Measurements from ENCODE around the gene FRZB.

Gene FRZB

GRCh38 chr2:182784058-182784706 is 82.3 kb downstream of the FRZB start:
- no peak for DNase-seq

All from NCI-H1436 treated with DMSO at 0.1 percent for 48 hours (cell line).